Upper lobe of left lung (tissue), 4 donors: ENCODE measurements around the gene FHOD1.

Experiments used
- CTCF ChIP-seq, 6 experiments: fragments of 450-650 bp in 4 of 6; fragments of 200-600 bp in 2 of 6; sonication (generic) in 2 of 6; IDR thresholded peaks; one replicate each; pipeline ENCODE4 v1.5.1; 2016 to 2019; ENCODE audit warnings: antibody characterized with exemption in 6 of 6
- EP300 ChIP-seq, 4 donors: sonication (generic); formaldehyde crosslinking; IDR thresholded peaks; one replicate each; pipeline ENCODE4 v1.5.1; 2017; ENCODE audit warnings: antibody characterized with exemption in 4 of 4, control low read depth in 2 of 4
- POLR2A ChIP-seq, 4 donors: fragments of 450-650 bp; IDR thresholded peaks; one replicate each; pipeline ENCODE4 v1.5.1; 2016 to 2017; ENCODE audit warnings: antibody characterized with exemption in 4 of 4, mild to moderate bottlenecking in 2 of 4
- POLR2AphosphoS5 ChIP-seq, 2 donors: sonication (generic); formaldehyde crosslinking; IDR thresholded peaks; one replicate each; pipeline ENCODE4 v1.5.1; 2017; ENCODE audit warnings: antibody characterized with exemption in 2 of 2

DNA sequence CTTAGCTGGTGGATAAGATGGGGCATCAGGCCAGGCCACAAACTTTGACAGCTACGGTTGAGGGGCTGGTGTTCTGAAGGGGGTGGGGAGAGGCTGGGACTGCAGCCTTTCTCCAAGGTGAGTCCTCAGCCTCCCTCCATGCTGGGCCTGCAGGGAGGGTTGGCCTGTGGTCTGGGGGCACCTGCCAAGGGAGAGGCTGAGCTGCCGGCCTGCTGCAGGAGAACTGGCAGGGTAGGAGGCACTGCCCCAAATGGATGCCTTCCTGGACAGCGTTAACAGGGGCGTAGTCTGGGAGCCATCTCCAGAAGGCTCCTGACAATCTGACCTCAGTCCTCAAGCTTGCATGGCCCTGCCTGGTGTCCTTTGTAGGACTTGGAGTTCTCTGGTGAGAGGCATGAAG lies 43.2 kb downstream of the FHOD1 start:
- no peak for TF ChIP-seq POLR2AphosphoS5 (IDR thresholded peaks at IDR 0.05)
- TF ChIP-seq CTCF (IDR thresholded peaks at IDR 0.05) = no peak
- no peak for TF ChIP-seq EP300 (IDR thresholded peaks at IDR 0.05)
- TF ChIP-seq POLR2A (IDR thresholded peaks at IDR 0.05) = no peak
